Measurements from ENCODE around the gene SYTL1. TPM values are rescaled to one million over a fixed set of nuclear protein-coding genes. Genes with fewer than 3 reads are reported as not detected.
A peak's percentile ranks its signal among the peaks of the same experiment; 100 is the strongest.

Gene SYTL1
- 49.4 TPM for total RNA-seq
- polyA plus RNA-seq = 167 TPM
- long read RNA-seq, donor 1, partial matches to known transcripts = 0 of 1 reads
- long read RNA-seq, donor 1, other reads (novel, unspliced or antisense) = 0 of 1 reads
- long read RNA-seq, donor 2, transcript SYTL1-210 (15 exons, 1,878 nt) = major isoform, 11 of 18 reads
- long read RNA-seq, donor 2, partial matches to known transcripts = 0 of 18 reads
- long read RNA-seq, donor 2, other reads (novel, unspliced or antisense) = 0 of 18 reads
- long read RNA-seq, donor 3, transcript SYTL1-210 (15 exons, 1,878 nt) = major isoform, 11 of 36 reads
- long read RNA-seq, donor 3, transcript SYTL1-203 (2 exons, 2,235 nt) = minor isoform, 8 of 36 reads
- long read RNA-seq, donor 3, partial matches to known transcripts = 13 of 36 reads
- long read RNA-seq, donor 3, other reads (novel, unspliced or antisense) = 0 of 36 reads
- long read RNA-seq, donor 4, partial matches to known transcripts = 0 of 9 reads
- long read RNA-seq, donor 4, other reads (novel, unspliced or antisense) = 0 of 9 reads
- long read RNA-seq, donor 5, transcript SYTL1-210 (15 exons, 1,878 nt) = major isoform, 8 of 22 reads
- long read RNA-seq, donor 5, partial matches to known transcripts = 6 of 22 reads
- long read RNA-seq, donor 5, other reads (novel, unspliced or antisense) = 0 of 22 reads
- long read RNA-seq, donor 6, transcript SYTL1-210 (15 exons, 1,878 nt) = major isoform, 13 of 17 reads
- long read RNA-seq, donor 6, partial matches to known transcripts = 0 of 17 reads
- long read RNA-seq, donor 6, other reads (novel, unspliced or antisense) = 0 of 17 reads
- long read RNA-seq, donor 7, partial matches to known transcripts = 0 of 1 reads
- long read RNA-seq, donor 7, other reads (novel, unspliced or antisense) = 0 of 1 reads
- long read RNA-seq, donor 8, partial matches to known transcripts = 0 of 7 reads
- long read RNA-seq, donor 8, other reads (novel, unspliced or antisense) = 0 of 7 reads
- long read RNA-seq, donor 9, partial matches to known transcripts = 0 of 8 reads
- long read RNA-seq, donor 9, other reads (novel, unspliced or antisense) = 0 of 8 reads
- long read RNA-seq, donor 10, transcript SYTL1-210 (15 exons, 1,878 nt) = major isoform, 5 of 10 reads
- long read RNA-seq, donor 10, partial matches to known transcripts = 0 of 10 reads
- long read RNA-seq, donor 10, other reads (novel, unspliced or antisense) = 0 of 10 reads

- peaks cover 0 to 3% of the 10 kb centered on the region in 2 donors for H3K9me3 ChIP-seq (ENCODE audit: control insufficient read depth in 2 of 2, insufficient read depth in 1 of 2, low read length in 1 of 2)
- peak in 5 of 9 donors; percentile 54 to 88 (median 72) for DNase-seq (ENCODE audit: low read depth in 6 of 9, low spot score in 9 of 9)
- H3K36me3 ChIP-seq (ENCODE audit: control insufficient read depth in 2 of 2, insufficient read depth in 2 of 2, low read length in 1 of 2) = peaks cover 14 to 25% of the 10 kb centered on the region in 2 donors
- H3K4me3 ChIP-seq (ENCODE audit: low read length in 2 of 2) = peak within 1 kb of the TSS; percentile 57 to 70
- WGBS = 3% methylated on average over 22 of the region's 22 CpGs
- no peaks in the 10 kb centered on the region for H3K27me3 ChIP-seq (ENCODE audit: control insufficient read depth in 2 of 2, insufficient read depth in 1 of 2, low read length in 1 of 2)
- peak within 1 kb of the TSS; percentile 92 to 97 for H3K27ac ChIP-seq (ENCODE audit: low read depth in 1 of 2, low read length in 1 of 2)
- peaks cover 30 to 66% of the 10 kb centered on the region in 2 donors for H3K4me1 ChIP-seq (ENCODE audit: control insufficient read depth in 2 of 2, insufficient read depth in 2 of 2, low read length in 2 of 2)
Observed at GRCh38 chr1:27341525-27342252, at the start of gene SYTL1. Gene SYTL1, plus strand, starts transcription at chr1:27342022. Its CDS starts 3,313 bp downstream, at chr1:27345335.

- H3K36me3 ChIP-seq (ENCODE audit: control insufficient read depth in 2 of 2, insufficient read depth in 2 of 2, low read length in 1 of 2) = peaks cover 46 to 56% of the 10 kb centered on the region in 2 donors
- H3K27ac ChIP-seq (ENCODE audit: low read depth in 1 of 2, low read length in 1 of 2) = no peak overlapping the region
- DNase-seq (ENCODE audit: low read depth in 6 of 9, low spot score in 9 of 9) = no peak
- no peaks in the 10 kb centered on the region for H3K27me3 ChIP-seq (ENCODE audit: control insufficient read depth in 2 of 2, insufficient read depth in 1 of 2, low read length in 1 of 2)
- H3K9me3 ChIP-seq (ENCODE audit: control insufficient read depth in 2 of 2, insufficient read depth in 1 of 2, low read length in 1 of 2) = no peaks in the 10 kb centered on the region
- WGBS = over 99% methylated on average over 5 of the region's 5 CpGs
- no peak overlapping the region for H3K4me3 ChIP-seq (ENCODE audit: low read length in 2 of 2)
- H3K4me1 ChIP-seq (ENCODE audit: control insufficient read depth in 2 of 2, insufficient read depth in 2 of 2, low read length in 2 of 2) = peaks cover 0 to 13% of the 10 kb centered on the region in 2 donors
Observed at GRCh38 chr1:27292106-27292505, 49.7 kb upstream of the SYTL1 start.

GRCh38 chr1:27293915-27294314 lies 47.9 kb upstream of the SYTL1 start:
- no peaks in the 10 kb centered on the region for H3K27me3 ChIP-seq (ENCODE audit: control insufficient read depth in 2 of 2, insufficient read depth in 1 of 2, low read length in 1 of 2)
- H3K4me1 ChIP-seq (ENCODE audit: control insufficient read depth in 2 of 2, insufficient read depth in 2 of 2, low read length in 2 of 2) = peaks cover 0 to 14% of the 10 kb centered on the region in 2 donors
- 98% methylated on average over 8 of the region's 8 CpGs for WGBS
- no peak overlapping the region for H3K4me3 ChIP-seq (ENCODE audit: low read length in 2 of 2)
- DNase-seq (ENCODE audit: low read depth in 6 of 9, low spot score in 9 of 9) = no peak
- peaks cover 55 to 64% of the 10 kb centered on the region in 2 donors for H3K36me3 ChIP-seq (ENCODE audit: control insufficient read depth in 2 of 2, insufficient read depth in 2 of 2, low read length in 1 of 2)
- H3K9me3 ChIP-seq (ENCODE audit: control insufficient read depth in 2 of 2, insufficient read depth in 1 of 2, low read length in 1 of 2) = no peaks in the 10 kb centered on the region
- no peak overlapping the region for H3K27ac ChIP-seq (ENCODE audit: low read depth in 1 of 2, low read length in 1 of 2)

- Histone ChIP-seq H3K4me1 (ENCODE audit: control insufficient read depth in 2 of 2, insufficient read depth in 2 of 2, low read length in 2 of 2) (peaks cover 0 to 34% of the 10 kb centered on the region in 2 donors), H3K27ac (ENCODE audit: low read depth in 1 of 2, low read length in 1 of 2) (no peak overlapping the region)
- DNase-seq (ENCODE audit: low read depth in 6 of 9, low spot score in 9 of 9) = peak in 5 of 9 donors; percentile 42 to 63 (median 52)
Observed at GRCh38 chr1:27296773-27297291, 45.0 kb upstream of the SYTL1 start.

GRCh38 chr1:27297903-27298302 lies 43.9 kb upstream of the SYTL1 start:
- H3K36me3 ChIP-seq (ENCODE audit: control insufficient read depth in 2 of 2, insufficient read depth in 2 of 2, low read length in 1 of 2) = peaks cover 67 to 75% of the 10 kb centered on the region in 2 donors
- no peak overlapping the region for H3K27ac ChIP-seq (ENCODE audit: low read depth in 1 of 2, low read length in 1 of 2)
- 98% methylated on average over 3 of the region's 3 CpGs for WGBS
- DNase-seq (ENCODE audit: low read depth in 6 of 9, low spot score in 9 of 9) = no peak
- H3K27me3 ChIP-seq (ENCODE audit: control insufficient read depth in 2 of 2, insufficient read depth in 1 of 2, low read length in 1 of 2) = no peaks in the 10 kb centered on the region
- H3K4me3 ChIP-seq (ENCODE audit: low read length in 2 of 2) = no peak overlapping the region
- H3K9me3 ChIP-seq (ENCODE audit: control insufficient read depth in 2 of 2, insufficient read depth in 1 of 2, low read length in 1 of 2) = no peaks in the 10 kb centered on the region
- peaks cover 0 to 34% of the 10 kb centered on the region in 2 donors for H3K4me1 ChIP-seq (ENCODE audit: control insufficient read depth in 2 of 2, insufficient read depth in 2 of 2, low read length in 2 of 2)

More at GRCh38 chr1:27296773-27297291, 45.0 kb upstream of the SYTL1 start:
- Histone ChIP-seq H3K27me3 (ENCODE audit: control insufficient read depth in 2 of 2, insufficient read depth in 1 of 2, low read length in 1 of 2) (no peaks in the 10 kb centered on the region), H3K4me3 (ENCODE audit: low read length in 2 of 2) (no peak overlapping the region), H3K36me3 (ENCODE audit: control insufficient read depth in 2 of 2, insufficient read depth in 2 of 2, low read length in 1 of 2) (peaks cover 70 to 77% of the 10 kb centered on the region in 2 donors), H3K9me3 (ENCODE audit: control insufficient read depth in 2 of 2, insufficient read depth in 1 of 2, low read length in 1 of 2) (no peaks in the 10 kb centered on the region)
- WGBS = 43% methylated on average over 10 of the region's 10 CpGs

GRCh38 chr1:27298632-27299384 lies 43.0 kb upstream of the SYTL1 start:
- peaks cover 69 to 72% of the 10 kb centered on the region in 2 donors for H3K36me3 ChIP-seq (ENCODE audit: control insufficient read depth in 2 of 2, insufficient read depth in 2 of 2, low read length in 1 of 2)

GRCh38 chr1:27299385-27300271 lies 42.2 kb upstream of the SYTL1 start:
- peak in 1 of 9 donors; percentile 14 for DNase-seq (ENCODE audit: low read depth in 6 of 9, low spot score in 9 of 9)
- H3K9me3 ChIP-seq (ENCODE audit: control insufficient read depth in 2 of 2, insufficient read depth in 1 of 2, low read length in 1 of 2) = no peaks in the 10 kb centered on the region
- no peaks in the 10 kb centered on the region for H3K27me3 ChIP-seq (ENCODE audit: control insufficient read depth in 2 of 2, insufficient read depth in 1 of 2, low read length in 1 of 2)
- WGBS = 93% methylated on average over 14 of the region's 14 CpGs
- H3K4me1 ChIP-seq (ENCODE audit: control insufficient read depth in 2 of 2, insufficient read depth in 2 of 2, low read length in 2 of 2) = peaks cover 0 to 34% of the 10 kb centered on the region in 2 donors
- H3K36me3 ChIP-seq (ENCODE audit: control insufficient read depth in 2 of 2, insufficient read depth in 2 of 2, low read length in 1 of 2) = peaks cover 68 to 69% of the 10 kb centered on the region in 2 donors
- peak overlapping the region; percentile 71 to 81 for H3K27ac ChIP-seq (ENCODE audit: low read depth in 1 of 2, low read length in 1 of 2)
- H3K4me3 ChIP-seq (ENCODE audit: low read length in 2 of 2) = no peak overlapping the region

More at GRCh38 chr1:27298632-27299384, 43.0 kb upstream of the SYTL1 start:
- Histone ChIP-seq H3K4me3 (ENCODE audit: low read length in 2 of 2) (no peak overlapping the region), H3K4me1 (ENCODE audit: control insufficient read depth in 2 of 2, insufficient read depth in 2 of 2, low read length in 2 of 2) (peaks cover 0 to 34% of the 10 kb centered on the region in 2 donors), H3K27me3 (ENCODE audit: control insufficient read depth in 2 of 2, insufficient read depth in 1 of 2, low read length in 1 of 2) (no peaks in the 10 kb centered on the region), H3K9me3 (ENCODE audit: control insufficient read depth in 2 of 2, insufficient read depth in 1 of 2, low read length in 1 of 2) (no peaks in the 10 kb centered on the region), H3K27ac (ENCODE audit: low read depth in 1 of 2, low read length in 1 of 2) (peak overlapping the region; percentile 1 to 20)
- no peak for DNase-seq (ENCODE audit: low read depth in 6 of 9, low spot score in 9 of 9)
- 96% methylated on average over 8 of the region's 8 CpGs for WGBS
